Measurements from ENCODE around the gene PRM3.
"Not testable (repeated sequence)": the region's sequence is repeated elsewhere in the genome, so short reads cannot be mapped to it uniquely, and the experiment has no call there.

Gene PRM3

GRCh38 chr16:11303405-11304138 is 30.1 kb upstream of the PRM3 start:
- DNase-seq (ENCODE audit: low spot score): no peak

- DNase-seq (ENCODE audit: low spot score): no peak
These were observed 29.5 kb upstream of the PRM3 start for GRCh38 chr16:11302977-11303376.

DNA sequence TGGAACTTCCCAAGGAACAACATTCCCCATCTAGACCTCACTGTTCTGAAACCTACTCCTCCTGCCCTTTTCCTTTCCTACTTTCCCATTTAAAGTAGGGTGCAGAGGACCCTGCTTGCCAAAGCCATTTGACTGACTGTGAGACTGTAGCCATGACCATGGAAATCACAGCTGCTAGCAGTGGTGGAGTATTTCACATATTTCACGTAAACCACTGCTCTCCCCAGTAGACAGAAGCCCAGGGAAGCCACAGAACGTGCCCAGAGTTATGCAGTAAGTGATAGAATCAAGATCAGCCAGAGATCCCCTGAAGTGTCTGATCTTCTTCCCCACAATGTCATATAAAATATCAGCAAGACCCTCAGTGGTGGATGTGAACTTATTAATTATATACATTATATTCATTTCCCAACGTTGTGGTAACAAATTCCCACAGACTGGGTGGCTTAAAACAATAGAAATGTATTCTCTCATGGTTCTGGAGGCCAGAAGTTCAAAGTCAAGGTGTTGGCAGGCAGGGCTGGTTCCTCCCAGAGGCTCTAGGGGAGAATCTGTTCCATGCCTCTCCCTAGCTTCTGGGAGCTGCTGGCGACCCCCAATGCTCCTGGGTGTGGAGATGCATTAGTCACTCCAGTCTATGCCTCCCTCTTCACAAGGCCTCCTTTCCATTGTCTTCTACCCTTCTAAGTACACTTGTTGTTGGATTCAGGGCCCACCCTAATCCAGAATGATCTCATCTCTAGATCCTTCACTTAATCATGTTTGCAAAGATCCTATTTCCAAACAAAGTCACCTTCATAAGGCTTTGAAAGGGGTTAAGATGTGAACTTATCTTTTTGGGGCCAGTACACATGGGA is 28.4 kb upstream of the PRM3 start:
- no peak for DNase-seq (ENCODE audit: low spot score)

DNA sequence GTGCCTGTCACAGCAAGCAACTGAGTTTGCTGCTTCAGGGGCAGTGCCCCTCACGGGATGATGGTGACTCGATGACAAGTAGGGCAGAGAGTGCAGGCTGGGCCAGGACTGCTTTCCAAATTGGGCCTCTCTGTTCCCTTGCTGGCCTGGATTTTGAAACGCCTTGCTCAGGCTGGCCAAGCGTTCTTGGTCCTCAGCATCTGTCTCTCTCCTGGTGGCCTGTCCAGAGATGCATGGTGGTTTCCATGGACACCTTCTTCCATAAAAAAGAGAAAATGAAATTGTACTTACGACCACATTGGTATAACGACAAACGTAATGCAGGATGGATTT is 27.1 kb upstream of the PRM3 start:
- no peak for DNase-seq (ENCODE audit: low spot score)

DNA sequence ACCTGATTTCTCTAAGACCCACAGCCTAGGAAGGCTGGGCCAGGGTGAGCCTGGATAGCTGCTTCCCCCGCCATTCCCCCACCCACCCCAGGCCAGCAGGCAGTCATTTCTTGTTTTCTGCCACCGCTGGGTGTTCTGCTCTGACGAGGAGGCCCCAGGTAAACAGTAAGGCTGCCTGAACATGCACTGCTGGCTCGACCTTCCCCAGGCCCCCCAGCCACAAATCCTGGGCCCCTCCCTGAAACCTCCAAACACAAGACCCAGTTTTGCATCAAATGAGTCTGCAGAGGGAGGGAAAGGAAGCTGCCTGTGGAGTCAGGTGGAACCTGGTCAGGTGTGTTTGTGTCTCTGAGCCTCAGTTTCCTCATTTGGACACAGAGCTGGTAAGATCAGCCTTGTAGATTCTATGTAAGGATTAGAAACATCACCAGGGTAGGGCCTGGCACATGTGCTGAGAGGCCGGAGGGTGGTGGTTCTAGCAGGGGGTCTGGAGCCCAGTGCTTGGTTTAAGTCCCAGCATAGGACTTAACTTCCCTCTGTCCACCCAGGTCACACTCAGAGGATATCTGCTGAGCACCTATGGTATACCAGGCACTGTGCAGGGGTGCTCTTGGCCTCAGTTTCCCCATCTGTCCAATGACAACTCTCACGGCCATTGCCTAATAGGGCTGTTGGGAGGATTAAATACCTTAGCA is 26.6 kb upstream of the PRM3 start:
- no peak for DNase-seq (ENCODE audit: low spot score)

GRCh38 chr16:11298950-11299547 is 25.6 kb upstream of the PRM3 start:
- not testable (repeated sequence) for DNase-seq (ENCODE audit: low spot score)

GRCh38 chr16:11298143-11298900 is 24.9 kb upstream of the PRM3 start:
- no peak for DNase-seq (ENCODE audit: low spot score)

GRCh38 chr16:11297492-11298142 is 24.2 kb upstream of the PRM3 start:
- DNase-seq (ENCODE audit: low spot score): no peak

GRCh38 chr16:11296706-11297491 is 23.5 kb upstream of the PRM3 start:
- DNase-seq (ENCODE audit: low spot score): no peak

DNA sequence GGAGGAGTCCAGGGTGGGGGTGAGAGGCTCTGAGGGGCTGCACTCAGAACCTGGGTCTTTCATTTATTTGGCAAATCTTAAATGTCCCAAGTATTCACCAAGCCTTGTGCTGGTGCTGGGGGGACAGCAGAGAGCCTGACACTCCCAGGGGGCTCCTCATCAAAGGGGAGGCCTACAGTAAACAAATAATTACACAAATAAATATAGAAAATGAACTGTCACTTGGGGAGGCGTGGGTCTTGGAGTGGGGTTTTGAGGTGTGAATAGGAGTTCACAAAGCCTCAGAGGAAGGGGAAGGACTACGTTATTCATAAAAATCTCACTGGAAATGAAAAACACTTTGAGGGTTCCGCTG is 22.9 kb upstream of the PRM3 start:
- no peak for DNase-seq (ENCODE audit: low spot score)

DNA sequence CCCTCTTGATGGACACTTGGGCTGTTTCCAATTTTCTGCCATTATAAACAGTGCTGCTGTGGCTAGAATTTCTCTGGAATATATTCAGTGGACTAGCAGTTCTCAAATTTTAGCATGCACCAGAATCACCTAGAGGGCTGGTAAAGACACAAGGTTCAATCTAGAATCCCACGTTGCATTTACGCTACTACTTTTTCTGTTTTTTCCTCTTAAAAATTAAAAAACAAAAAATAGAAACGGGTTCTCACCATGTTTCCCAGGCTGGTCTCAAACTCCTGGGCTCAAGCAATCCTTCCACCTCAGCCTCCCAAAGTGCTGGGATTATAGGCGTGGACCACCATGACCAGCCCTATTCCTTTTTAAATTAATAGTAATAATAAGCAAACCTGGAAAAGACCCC is 22.2 kb upstream of the PRM3 start:
- no peak for DNase-seq (ENCODE audit: low spot score)

- no peak for DNase-seq (ENCODE audit: low spot score)
These were observed 18.8 kb upstream of the PRM3 start for GRCh38 chr16:11292076-11292748.

- no peak for DNase-seq (ENCODE audit: low spot score)
These were observed 17.8 kb upstream of the PRM3 start for GRCh38 chr16:11291091-11291703.

GRCh38 chr16:11290102-11290893 is 16.9 kb upstream of the PRM3 start:
- no peak for DNase-seq (ENCODE audit: low spot score)

DNA sequence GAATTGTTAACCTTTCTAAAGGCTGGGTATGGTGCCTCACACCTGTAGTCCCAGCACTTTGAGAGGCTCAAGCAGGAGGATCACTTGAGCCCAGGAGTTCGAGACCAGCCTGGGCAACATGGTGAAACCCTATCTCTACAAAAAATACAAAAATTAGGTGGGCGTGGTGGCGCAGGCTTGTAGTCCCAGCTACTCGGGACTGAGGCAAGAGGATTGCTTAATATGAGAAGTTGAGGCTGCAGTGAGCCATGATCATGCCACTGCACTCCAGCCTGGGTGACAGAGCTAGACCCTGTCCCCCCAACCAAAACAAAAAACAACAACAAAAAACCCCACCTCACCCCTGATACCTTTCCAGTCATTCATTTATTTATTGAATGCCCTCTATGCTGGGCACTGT is 16.3 kb upstream of the PRM3 start:
- not testable (repeated sequence) for DNase-seq (ENCODE audit: low spot score)

GRCh38 chr16:11289202-11289601 is 15.8 kb upstream of the PRM3 start:
- no peak for DNase-seq (ENCODE audit: low spot score)

DNA sequence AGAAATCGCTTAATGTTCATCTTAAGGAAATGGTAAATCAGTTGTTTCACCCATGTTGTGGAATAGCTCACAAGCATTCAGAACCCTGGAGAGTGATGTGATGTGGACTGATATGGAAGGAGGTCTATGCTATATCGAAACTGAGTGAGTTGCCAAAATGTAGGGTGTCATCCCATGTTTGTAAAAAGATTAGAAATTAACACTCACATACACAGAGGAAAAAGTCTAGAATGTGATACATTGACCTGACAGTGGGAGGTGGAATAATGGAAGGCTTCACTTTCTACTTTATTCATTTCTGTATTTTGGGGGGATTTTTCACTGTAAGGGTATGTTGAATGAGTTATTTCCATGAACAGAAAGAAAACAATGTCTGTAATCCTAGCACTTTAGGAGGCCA is 12.4 kb upstream of the PRM3 start:
- DNase-seq (ENCODE audit: low spot score): no peak

DNA sequence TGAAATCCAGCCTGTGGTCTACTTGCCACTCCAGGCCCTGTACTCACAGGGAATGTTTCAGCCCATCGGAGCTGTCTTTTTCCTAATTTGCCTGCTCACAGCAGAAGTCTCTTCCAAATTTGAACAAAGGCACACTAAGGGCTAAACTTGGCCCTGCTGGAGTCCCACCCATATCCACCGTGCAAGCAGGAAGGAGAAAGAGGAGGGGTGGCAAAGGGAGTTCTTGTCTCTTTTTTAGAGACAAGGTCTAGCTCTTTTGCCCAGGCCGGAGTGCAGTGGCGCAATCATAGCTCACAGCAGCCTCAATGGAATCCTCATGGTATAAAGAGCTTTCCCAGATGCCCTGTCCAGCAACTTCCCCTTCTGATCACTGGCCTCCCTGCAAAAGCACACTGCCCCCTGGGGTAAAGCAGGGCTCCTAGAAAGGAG is 10.4 kb upstream of the PRM3 start:
- no peak for DNase-seq (ENCODE audit: low spot score)

Measured in D341Med (cell line).